GM06990 (cell line): ENCODE measurements around the gene EFCAB8.

Experiments
- DNase-seq: peaks from one replicate; pipeline ENCODE4 v3.0.0-alpha.2; 2011; ENCODE audit not compliant: insufficient read length; ENCODE audit errors: extremely low read depth
- H3K27me3 ChIP-seq: replicated peaks from 2 replicates; pipeline ENCODE4 v1.6.0; 2011; ENCODE audit warnings: low read length; ENCODE audit not compliant: control insufficient read depth, insufficient read depth
- H3K36me3 ChIP-seq: 2 replicates; pipeline ENCODE4 v1.5.1; 2011; ENCODE audit warnings: low read length; ENCODE audit not compliant: control insufficient read depth, insufficient read depth
- H3K4me3 ChIP-seq: replicated peaks from 2 replicates; pipeline ENCODE4 v1.5.1; 2011; ENCODE audit warnings: low read depth, mild to moderate bottlenecking, control low read depth, low read length
- CTCF ChIP-seq: IDR thresholded peaks from 2 replicates; pipeline ENCODE4 v1.5.1; 2011; ENCODE audit warnings: low read length, control low read depth, mild to moderate bottlenecking, inconsistent platforms; ENCODE audit not compliant: insufficient read depth, poor library complexity, severe bottlenecking

The EFCAB8 gene

GRCh38 chr20:32839227-32839981 is 19.3 kb upstream of the EFCAB8 start:
- Histone ChIP-seq H3K36me3 (peaks cover 23% of the 10 kb centered on the region), H3K27me3 (no peaks in the 10 kb centered on the region), H3K4me3 (no peak overlapping the region)
- DNase-seq, result no peak
- TF ChIP-seq CTCF, result no peak

GRCh38 chr20:32839982-32840285 is 18.8 kb upstream of the EFCAB8 start:
- Histone ChIP-seq H3K4me3 (no peak overlapping the region), H3K36me3 (peaks cover 23% of the 10 kb centered on the region), H3K27me3 (no peaks in the 10 kb centered on the region)
- no peak for DNase-seq
- TF ChIP-seq CTCF, result no peak

GRCh38 chr20:32841174-32841573 is 17.5 kb upstream of the EFCAB8 start:
- Histone ChIP-seq H3K36me3 (peaks cover 26% of the 10 kb centered on the region), H3K27me3 (no peaks in the 10 kb centered on the region), H3K4me3 (no peak overlapping the region)
- TF ChIP-seq CTCF, result no peak
- DNase-seq, result no peak

GRCh38 chr20:32841632-32842031 is 17.1 kb upstream of the EFCAB8 start:
- Histone ChIP-seq H3K36me3 (peaks cover 29% of the 10 kb centered on the region), H3K4me3 (no peak overlapping the region), H3K27me3 (no peaks in the 10 kb centered on the region)
- DNase-seq, result no peak
- TF ChIP-seq CTCF, result no peak

GRCh38 chr20:32842688-32843524 is 15.8 kb upstream of the EFCAB8 start:
- no peaks in the 10 kb centered on the region for H3K27me3 ChIP-seq
- no peak overlapping the region for H3K4me3 ChIP-seq
- H3K36me3 ChIP-seq, result peaks cover 33% of the 10 kb centered on the region
- DNase-seq, result no peak
- no peak for TF ChIP-seq CTCF

GRCh38 chr20:32845786-32846185 is 12.9 kb upstream of the EFCAB8 start:
- no peak for DNase-seq
- Histone ChIP-seq H3K27me3 (no peaks in the 10 kb centered on the region), H3K36me3 (peaks cover 25% of the 10 kb centered on the region), H3K4me3 (no peak overlapping the region)
- no peak for TF ChIP-seq CTCF
